ENCODE results near the gene PAQR3. TPM values are rescaled to one million over a fixed set of nuclear protein-coding genes. Genes with fewer than 3 reads are reported as not detected.

The PAQR3 gene
- total RNA-seq, 1 donor from 2014 or later = 29.0 TPM

GRCh38 chr4:78962597-78963115 lies 23.4 kb upstream of the PAQR3 start:
- H3K4me1 Mint-ChIP-seq (ENCODE audit: low read depth, unreplicated experiment) = no peaks in the 10 kb centered on the region
- Histone ChIP-seq H3K9ac (ENCODE audit: low read length) (no peak overlapping the region), H3K4me3 (ENCODE audit: insufficient read depth, low read depth, low read length) (no peak overlapping the region), H3K36me3 (ENCODE audit: insufficient read depth, low read length) (no peaks in the 10 kb centered on the region), H2AFZ (ENCODE audit: low read depth, low read length) (no peak overlapping the region), H3K4me1 (ENCODE audit: insufficient read depth, low read length) (no peaks in the 10 kb centered on the region), H3K9me3 (ENCODE audit: insufficient read depth, low read depth, low read length) (no peaks in the 10 kb centered on the region), H4K20me1 (ENCODE audit: insufficient read depth, low read length) (no peaks in the 10 kb centered on the region), H3K4me2 (ENCODE audit: low read length) (no peak overlapping the region), H3K27me3 (ENCODE audit: insufficient read depth, low read length) (no peaks in the 10 kb centered on the region), H3K79me2 (ENCODE audit: insufficient read depth, low read length) (no peaks in the 10 kb centered on the region), H3K27ac (ENCODE audit: low read depth, low read length) (no peak overlapping the region)
- H3K4me3 Mint-ChIP-seq (ENCODE audit: unreplicated experiment) = no peak overlapping the region
- H3K27me3 Mint-ChIP-seq (ENCODE audit: low read depth, unreplicated experiment) = peaks cover 2% of the 10 kb centered on the region
- TF ChIP-seq, protein P1, sequence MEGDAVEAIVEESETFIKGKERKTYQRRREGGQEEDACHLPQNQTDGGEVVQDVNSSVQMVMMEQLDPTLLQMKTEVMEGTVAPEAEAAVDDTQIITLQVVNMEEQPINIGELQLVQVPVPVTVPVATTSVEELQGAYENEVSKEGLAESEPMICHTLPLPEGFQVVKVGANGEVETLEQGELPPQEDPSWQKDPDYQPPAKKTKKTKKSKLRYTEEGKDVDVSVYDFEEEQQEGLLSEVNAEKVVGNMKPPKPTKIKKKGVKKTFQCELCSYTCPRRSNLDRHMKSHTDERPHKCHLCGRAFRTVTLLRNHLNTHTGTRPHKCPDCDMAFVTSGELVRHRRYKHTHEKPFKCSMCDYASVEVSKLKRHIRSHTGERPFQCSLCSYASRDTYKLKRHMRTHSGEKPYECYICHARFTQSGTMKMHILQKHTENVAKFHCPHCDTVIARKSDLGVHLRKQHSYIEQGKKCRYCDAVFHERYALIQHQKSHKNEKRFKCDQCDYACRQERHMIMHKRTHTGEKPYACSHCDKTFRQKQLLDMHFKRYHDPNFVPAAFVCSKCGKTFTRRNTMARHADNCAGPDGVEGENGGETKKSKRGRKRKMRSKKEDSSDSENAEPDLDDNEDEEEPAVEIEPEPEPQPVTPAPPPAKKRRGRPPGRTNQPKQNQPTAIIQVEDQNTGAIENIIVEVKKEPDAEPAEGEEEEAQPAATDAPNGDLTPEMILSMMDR (IDR thresholded peaks at IDR 0.05; ENCODE audit: insufficient read depth, low read depth, low read length) = no peak
- no peak for TF ChIP-seq EZH2 (IDR thresholded peaks at IDR 0.05; ENCODE audit: insufficient read depth, low read length)
- FAIRE-seq (no peak), DNase-seq (ENCODE audit: low read depth) (no peak)
- no peak overlapping the region for H3K27ac Mint-ChIP-seq (ENCODE audit: unreplicated experiment)
- H3K36me3 Mint-ChIP-seq (ENCODE audit: low read depth, unreplicated experiment) = no peaks in the 10 kb centered on the region
- H3K9me3 Mint-ChIP-seq (ENCODE audit: unreplicated experiment) = peaks cover 1% of the 10 kb centered on the region

GRCh38 chr4:78960926-78961325 lies 21.7 kb upstream of the PAQR3 start:
- DNase-seq (ENCODE audit: low read depth) (no peak), FAIRE-seq (no peak)
- no peak overlapping the region for H3K4me3 Mint-ChIP-seq (ENCODE audit: unreplicated experiment)
- H3K27ac ChIP-seq (ENCODE audit: low read depth, low read length) = no peak overlapping the region
- H3K27me3 Mint-ChIP-seq (ENCODE audit: low read depth, unreplicated experiment) = peaks cover 2% of the 10 kb centered on the region
- no peak for TF ChIP-seq EZH2 (IDR thresholded peaks at IDR 0.05; ENCODE audit: insufficient read depth, low read length)
- TF ChIP-seq, protein P1 (IDR thresholded peaks at IDR 0.05; ENCODE audit: insufficient read depth, low read depth, low read length) = no peak
- H3K79me2 ChIP-seq (ENCODE audit: insufficient read depth, low read length) = no peaks in the 10 kb centered on the region
- no peaks in the 10 kb centered on the region for H3K9me3 ChIP-seq (ENCODE audit: insufficient read depth, low read depth, low read length)
- no peaks in the 10 kb centered on the region for H3K27me3 ChIP-seq (ENCODE audit: insufficient read depth, low read length)
- H3K36me3 ChIP-seq (ENCODE audit: insufficient read depth, low read length) = no peaks in the 10 kb centered on the region
- H3K4me2 ChIP-seq (ENCODE audit: low read length) = no peak overlapping the region
- H3K4me3 ChIP-seq (ENCODE audit: insufficient read depth, low read depth, low read length) = no peak overlapping the region
- H3K4me1 ChIP-seq (ENCODE audit: insufficient read depth, low read length) = no peaks in the 10 kb centered on the region
- no peaks in the 10 kb centered on the region for H3K4me1 Mint-ChIP-seq (ENCODE audit: low read depth, unreplicated experiment)
- no peak overlapping the region for H3K27ac Mint-ChIP-seq (ENCODE audit: unreplicated experiment)
- H3K9me3 Mint-ChIP-seq (ENCODE audit: unreplicated experiment) = peaks cover 1% of the 10 kb centered on the region
- H2AFZ ChIP-seq (ENCODE audit: low read depth, low read length) = no peak overlapping the region
- no peaks in the 10 kb centered on the region for H4K20me1 ChIP-seq (ENCODE audit: insufficient read depth, low read length)
- no peaks in the 10 kb centered on the region for H3K36me3 Mint-ChIP-seq (ENCODE audit: low read depth, unreplicated experiment)
- no peak overlapping the region for H3K9ac ChIP-seq (ENCODE audit: low read length)

GRCh38 chr4:78956975-78957374 lies 17.7 kb upstream of the PAQR3 start:
- no peak overlapping the region for H2AFZ ChIP-seq (ENCODE audit: low read depth, low read length)
- Mint-ChIP-seq H3K36me3 (ENCODE audit: low read depth, unreplicated experiment) (no peaks in the 10 kb centered on the region), H3K9me3 (ENCODE audit: unreplicated experiment) (no peaks in the 10 kb centered on the region), H3K4me1 (ENCODE audit: low read depth, unreplicated experiment) (no peaks in the 10 kb centered on the region), H3K4me3 (ENCODE audit: unreplicated experiment) (no peak overlapping the region), H3K27ac (ENCODE audit: unreplicated experiment) (no peak overlapping the region), H3K27me3 (ENCODE audit: low read depth, unreplicated experiment) (peaks cover 10% of the 10 kb centered on the region)
- H3K27ac ChIP-seq (ENCODE audit: low read depth, low read length) = no peak overlapping the region
- no peak overlapping the region for H3K4me2 ChIP-seq (ENCODE audit: low read length)
- H4K20me1 ChIP-seq (ENCODE audit: insufficient read depth, low read length) = no peaks in the 10 kb centered on the region
- no peaks in the 10 kb centered on the region for H3K36me3 ChIP-seq (ENCODE audit: insufficient read depth, low read length)
- FAIRE-seq (no peak), DNase-seq (ENCODE audit: low read depth) (no peak)
- no peaks in the 10 kb centered on the region for H3K79me2 ChIP-seq (ENCODE audit: insufficient read depth, low read length)
- no peaks in the 10 kb centered on the region for H3K27me3 ChIP-seq (ENCODE audit: insufficient read depth, low read length)
- no peaks in the 10 kb centered on the region for H3K4me1 ChIP-seq (ENCODE audit: insufficient read depth, low read length)
- TF ChIP-seq, protein P1 (IDR thresholded peaks at IDR 0.05; ENCODE audit: insufficient read depth, low read depth, low read length) = no peak
- no peak for TF ChIP-seq EZH2 (IDR thresholded peaks at IDR 0.05; ENCODE audit: insufficient read depth, low read length)
- H3K9ac ChIP-seq (ENCODE audit: low read length) = no peak overlapping the region
- no peak overlapping the region for H3K4me3 ChIP-seq (ENCODE audit: insufficient read depth, low read depth, low read length)
- no peaks in the 10 kb centered on the region for H3K9me3 ChIP-seq (ENCODE audit: insufficient read depth, low read depth, low read length)
